ENCODE results near the gene IRX5.

IRX5 gene

GRCh38 chr16:54931120-54932014, 702 bp downstream of the IRX5 start:
- no peak for DNase-seq (ENCODE audit: low spot score)

DNA sequence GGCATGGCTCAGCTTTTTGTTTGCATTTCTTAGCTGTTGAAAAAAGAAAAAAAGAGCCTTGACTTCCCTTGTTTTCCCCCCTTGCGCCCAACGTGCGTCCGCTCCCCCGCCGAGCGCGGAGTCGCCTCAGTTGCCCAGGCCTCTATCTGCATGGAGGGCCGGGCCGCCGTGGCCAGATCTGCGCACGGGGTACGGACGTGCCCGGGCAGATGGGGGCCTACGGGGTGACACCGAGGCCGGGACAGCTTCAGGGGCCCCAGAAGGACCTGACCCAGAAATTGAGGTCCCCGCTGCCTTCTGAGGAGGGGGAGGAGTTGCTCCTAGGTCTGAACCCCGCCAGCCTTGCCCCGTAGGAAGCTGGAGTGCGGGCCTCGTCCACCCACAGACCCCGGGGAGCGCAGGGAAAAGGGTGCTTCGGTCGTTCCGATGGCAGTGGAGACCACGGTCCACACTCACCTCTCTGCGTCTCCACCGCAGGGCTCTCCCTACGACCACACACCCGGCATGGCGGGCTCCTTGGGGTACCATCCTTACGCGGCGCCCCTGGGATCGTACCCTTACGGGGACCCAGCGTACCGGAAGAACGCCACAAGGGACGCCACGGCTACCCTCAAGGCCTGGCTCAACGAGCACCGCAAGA, 1.5 kb downstream of the IRX5 start:
- no peak for DNase-seq (ENCODE audit: low spot score)

DNA sequence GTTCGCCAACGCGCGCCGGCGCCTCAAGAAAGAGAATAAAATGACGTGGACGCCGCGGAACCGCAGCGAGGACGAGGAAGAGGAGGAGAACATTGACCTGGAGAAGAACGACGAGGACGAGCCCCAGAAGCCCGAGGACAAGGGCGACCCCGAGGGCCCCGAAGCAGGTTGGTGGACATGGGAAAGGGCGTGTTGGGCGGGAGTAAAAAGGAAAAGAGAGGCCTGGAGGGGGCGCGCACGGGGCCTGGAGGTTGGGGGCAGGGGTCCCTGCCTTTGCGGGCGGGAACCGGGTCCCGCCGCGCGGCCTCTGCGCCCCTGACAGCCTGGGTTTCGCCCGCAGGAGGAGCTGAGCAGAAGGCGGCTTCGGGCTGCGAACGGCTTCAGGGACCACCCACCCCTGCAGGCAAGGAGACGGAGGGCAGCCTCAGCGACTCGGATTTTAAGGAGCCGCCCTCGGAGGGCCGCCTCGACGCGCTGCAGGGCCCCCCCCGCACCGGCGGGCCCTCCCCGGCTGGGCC, 2.1 kb downstream of the IRX5 start:
- DNase-seq (ENCODE audit: low spot score) = no peak

DNA sequence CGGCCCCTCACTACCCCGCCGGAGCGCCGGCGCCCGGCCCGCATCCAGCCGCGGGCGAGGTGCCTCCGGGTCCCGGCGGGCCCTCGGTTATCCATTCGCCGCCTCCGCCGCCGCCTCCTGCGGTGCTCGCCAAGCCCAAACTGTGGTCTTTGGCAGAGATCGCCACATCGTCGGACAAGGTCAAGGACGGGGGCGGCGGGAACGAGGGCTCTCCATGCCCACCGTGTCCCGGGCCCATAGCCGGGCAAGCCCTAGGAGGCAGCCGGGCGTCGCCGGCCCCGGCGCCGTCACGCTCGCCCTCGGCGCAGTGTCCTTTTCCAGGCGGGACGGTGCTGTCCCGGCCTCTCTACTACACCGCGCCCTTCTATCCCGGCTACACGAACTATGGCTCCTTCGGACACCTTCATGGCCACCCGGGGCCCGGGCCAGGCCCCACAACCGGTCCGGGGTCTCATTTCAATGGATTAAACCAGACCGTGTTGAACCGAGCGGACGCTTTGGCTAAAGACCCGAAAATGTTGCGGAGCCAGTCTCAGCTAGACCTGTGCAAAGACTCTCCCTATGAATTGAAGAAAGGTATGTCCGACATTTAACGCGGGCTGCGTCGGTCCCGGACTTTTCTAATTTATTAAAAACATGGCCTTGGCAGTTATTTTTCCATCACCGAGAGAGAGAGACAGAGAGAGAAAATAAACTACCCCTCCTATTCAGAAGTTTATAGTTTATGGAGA, 2.8 kb downstream of the IRX5 start:
- DNase-seq (ENCODE audit: low spot score) = no peak

- DNase-seq (ENCODE audit: low spot score) = no peak
Measured at GRCh38 chr16:54934481-54935265, 4.0 kb downstream of the IRX5 start.

DNA sequence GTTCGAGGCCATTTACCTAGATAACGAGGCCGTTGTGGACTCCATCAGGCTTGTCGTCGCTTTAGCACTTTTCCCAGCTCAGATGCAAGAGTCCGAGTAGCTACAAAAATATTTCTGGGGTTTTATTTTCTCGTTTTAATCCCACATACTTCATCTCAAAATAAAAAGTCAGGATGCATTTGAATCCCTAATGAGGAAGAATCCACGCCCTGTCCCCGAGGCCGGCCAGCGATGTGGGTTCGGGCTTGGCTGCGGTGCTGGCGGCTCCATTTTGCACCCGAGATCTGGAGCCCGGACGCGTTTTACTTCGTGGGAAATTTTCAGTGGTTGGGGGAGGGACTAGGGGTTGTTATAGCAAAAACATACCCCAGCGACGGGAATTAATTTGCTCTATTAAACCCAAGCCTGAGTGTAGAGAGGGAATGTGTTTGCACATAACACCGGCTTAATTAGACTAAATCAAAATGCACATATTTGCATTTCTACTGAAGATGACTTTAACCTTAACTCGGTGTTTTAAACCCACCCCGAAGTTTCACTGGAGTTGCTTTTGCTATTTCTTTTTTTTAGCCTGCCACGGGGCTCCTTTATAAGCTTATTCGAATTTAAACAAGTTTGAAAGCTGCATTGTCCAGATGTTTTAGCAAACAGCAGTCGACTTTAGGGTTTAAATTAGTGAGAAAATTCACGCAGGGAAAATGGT, 4.8 kb downstream of the IRX5 start:
- DNase-seq (ENCODE audit: low spot score) = no peak

DNA sequence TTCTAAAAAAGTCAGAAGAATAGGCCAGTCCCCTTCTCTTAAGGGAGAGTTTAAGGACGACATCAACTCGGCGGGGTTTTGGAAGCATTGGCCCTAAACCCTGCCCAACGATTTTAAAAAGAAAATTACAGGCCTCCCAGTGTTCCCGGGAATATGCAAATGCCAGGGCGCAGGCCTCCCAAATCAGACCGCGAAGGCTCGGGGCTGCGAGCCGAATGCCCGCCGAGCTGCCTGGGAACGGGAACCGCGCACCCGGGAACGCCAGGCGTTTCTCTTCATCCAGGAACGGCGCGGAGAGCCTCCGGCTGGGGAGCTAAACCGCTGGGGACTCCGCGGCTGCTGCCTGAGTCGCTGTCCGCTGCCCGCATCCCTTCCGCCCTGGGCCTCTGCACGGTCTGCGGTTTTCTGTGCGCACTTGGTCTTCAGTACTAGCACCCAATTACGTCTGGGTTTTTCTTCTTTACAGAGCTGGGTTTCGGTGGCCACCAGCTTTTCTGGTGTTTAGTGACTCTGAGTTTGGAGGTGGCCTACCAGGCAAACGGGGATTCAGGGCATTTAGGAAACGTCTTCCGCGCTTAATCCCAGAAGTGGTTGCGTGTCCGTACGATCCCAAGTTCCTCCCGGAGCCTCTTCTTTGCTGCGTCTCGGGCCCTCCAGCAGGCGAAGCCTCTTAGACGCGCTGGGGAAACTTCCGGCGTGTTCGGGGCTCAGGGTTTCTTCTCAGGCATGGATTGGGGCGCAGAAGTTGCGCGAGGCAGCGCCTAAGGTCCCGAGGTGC, 5.7 kb downstream of the IRX5 start:
- no peak for DNase-seq (ENCODE audit: low spot score)

DNA sequence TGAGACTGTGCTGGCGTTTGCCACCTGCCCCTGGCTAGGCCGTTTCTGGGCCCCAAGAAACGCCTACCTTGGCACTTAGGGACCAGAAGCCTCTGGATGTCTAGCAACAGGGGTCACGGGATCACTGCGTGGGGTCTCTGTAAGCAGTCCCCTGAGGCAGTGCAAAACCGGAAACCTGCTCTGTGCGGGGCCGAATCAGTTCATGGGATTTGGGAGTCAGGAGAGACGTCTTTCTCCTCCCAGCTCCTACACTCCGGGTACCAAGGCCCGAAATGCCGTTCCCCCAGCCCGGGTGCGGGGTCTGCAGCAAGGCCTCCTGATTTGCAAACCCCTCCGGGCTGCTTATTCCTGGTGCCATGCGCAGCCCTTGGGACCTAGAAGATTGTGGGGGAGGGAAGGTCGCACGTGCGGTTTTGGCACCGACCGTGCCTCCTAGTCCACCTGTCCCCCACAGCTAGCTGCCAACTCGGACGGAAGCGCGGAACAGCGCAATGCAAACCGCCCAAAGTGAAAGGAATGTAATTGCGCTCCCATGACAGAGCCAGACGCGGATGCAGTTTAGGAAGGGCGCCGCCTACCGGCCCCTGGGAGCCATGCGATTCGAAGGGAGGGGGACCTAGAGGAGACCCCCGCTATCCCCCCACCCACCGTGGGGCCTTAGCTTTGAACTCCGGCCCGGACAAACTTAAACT, 6.5 kb downstream of the IRX5 start:
- DNase-seq (ENCODE audit: low spot score) = no peak

DNA sequence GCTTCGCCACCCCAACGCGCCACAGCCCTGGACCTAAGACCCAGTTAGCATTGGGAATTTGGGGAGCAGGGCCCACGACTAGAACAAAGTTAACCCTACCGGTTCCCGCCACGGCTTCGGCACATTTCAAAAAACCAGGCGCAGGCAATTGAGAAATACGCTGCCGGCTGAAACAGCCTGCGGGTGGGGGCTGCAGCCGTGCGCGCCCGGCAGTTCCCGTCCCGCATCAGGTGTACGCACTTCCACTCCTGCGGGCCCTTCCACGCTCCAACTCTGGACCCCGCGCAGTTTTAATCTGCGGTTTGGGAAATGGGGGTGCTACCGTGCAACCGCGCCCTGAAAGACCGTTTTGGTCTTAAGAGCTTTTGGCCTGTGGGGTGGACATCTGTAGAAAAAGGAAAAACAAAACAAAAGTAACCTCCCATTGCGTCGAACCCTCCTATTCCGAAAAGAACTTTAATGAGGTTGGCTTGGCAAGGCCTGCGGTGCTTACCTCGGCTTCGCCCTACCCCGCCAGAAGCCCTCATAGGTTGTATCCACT, 7.1 kb downstream of the IRX5 start:
- DNase-seq (ENCODE audit: low spot score) = no peak

GRCh38 chr16:54938212-54939028, 7.8 kb downstream of the IRX5 start:
- DNase-seq (ENCODE audit: low spot score) = no peak

DNA sequence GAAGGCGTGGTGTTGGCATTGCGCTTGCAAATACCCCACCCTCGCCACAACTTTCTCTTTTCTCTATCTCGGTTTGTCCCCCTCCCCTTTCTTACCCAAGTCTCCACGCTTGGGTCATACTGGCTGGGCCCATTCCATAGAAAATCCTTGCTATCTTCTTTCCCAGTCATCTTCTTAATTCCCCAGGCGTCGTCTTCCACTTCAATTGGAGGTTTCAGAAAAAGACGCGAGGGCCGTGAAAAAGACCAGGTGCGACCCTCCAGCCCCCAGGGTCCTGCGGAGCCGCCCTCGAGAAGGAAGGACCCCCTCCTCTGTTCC, 8.3 kb downstream of the IRX5 start:
- DNase-seq (ENCODE audit: low spot score) = no peak

DNA sequence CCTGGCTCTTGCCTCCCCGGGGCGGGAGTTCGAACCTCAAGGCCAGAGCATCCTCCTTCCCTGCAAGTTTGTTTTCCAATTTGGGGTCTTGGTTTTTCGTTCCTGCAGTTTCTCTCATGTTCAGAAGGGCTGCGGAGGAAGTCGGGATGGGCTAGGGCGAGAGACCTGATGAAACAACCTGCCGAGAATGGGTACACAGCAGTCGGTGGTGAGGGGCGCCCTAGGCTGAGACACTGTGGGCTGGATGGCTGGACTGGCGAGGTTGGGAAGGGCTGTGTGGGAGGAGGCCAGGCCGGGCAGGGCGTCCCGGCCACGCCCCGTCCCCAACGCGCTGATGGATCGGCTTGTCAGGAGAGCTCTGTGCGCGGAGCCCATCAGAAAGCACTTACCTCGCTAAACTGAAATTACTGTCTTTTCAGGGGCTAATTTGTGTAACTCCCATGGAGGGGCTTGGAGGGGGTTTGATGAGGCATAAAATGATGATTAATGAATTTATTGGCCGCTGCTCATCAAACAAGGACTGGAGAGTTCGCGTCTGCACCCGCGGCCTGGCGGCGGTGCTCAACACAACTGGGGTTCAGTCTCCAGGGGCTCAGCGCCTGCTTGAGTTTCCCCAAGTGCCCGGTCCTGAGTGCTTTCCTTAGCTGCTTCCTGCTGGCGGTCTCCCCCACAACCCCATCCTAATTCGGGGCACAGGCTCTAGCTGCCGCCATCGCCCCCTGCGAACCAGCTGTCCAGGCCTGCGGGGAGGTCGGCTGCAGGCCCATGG, 9.0 kb downstream of the IRX5 start:
- DNase-seq (ENCODE audit: low spot score) = no peak

DNA sequence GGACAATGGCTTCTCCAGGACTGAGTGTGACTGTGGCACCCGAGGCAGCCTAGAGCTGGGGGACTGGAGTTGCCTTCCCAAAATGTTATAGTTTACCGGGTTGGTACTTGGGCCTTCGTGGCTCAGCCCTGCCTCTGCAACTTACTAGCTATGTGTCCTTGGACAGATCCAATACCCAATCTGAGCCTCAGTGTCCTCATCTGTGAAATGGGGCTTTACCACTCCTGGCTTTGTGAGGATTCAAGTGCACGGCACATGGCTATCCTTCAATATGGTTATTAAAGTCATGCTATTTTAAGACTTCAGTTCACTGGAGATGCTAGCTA, 9.6 kb downstream of the IRX5 start:
- DNase-seq (ENCODE audit: low spot score) = no peak

DNA sequence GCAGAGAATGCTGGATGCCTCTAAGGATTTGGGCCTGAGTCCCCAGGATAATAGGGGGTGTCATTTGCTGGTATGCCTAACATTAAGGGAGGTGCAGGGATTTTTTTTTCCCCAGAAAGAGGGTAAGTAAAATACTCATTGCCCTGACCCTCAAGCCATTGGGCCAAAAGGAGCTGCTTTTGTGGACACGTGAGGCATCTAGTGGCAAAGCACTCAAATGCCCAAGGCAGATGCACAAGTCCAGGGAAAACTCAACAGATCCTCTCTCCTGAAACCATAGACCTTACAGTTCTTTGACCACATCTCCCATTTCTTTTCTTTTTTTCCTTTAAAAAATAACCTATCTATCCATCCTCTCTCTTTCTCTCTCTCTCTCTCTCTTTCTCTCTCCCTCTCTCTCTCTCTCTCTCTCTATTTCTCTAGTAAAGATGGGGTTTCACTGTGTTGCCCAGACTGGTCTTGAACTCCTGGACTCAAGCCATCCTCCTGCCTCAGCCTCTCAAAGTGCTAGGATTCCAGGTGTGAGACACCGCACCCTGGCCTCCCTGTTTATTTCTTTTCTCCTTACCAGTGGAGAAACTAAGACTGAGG, 11.8 kb downstream of the IRX5 start:
- peak; percentile 8 for DNase-seq (ENCODE audit: low spot score)

- peak; percentile 20 for DNase-seq (ENCODE audit: low spot score)
Measured at GRCh38 chr16:54944002-54944401, 13.3 kb downstream of the IRX5 start.

GRCh38 chr16:54945063-54945462, 14.4 kb downstream of the IRX5 start:
- no peak for DNase-seq (ENCODE audit: low spot score)

GRCh38 chr16:54946909-54947308, 16.2 kb downstream of the IRX5 start:
- DNase-seq (ENCODE audit: low spot score) = peak; percentile 3

GRCh38 chr16:54947616-54948015, 17.0 kb downstream of the IRX5 start:
- no peak for DNase-seq (ENCODE audit: low spot score)

Measured in RKO (cell line).